Osteoblast (primary cell): Measurements from ENCODE around the gene TFE3. TPM values are rescaled to one million over a fixed set of nuclear protein-coding genes. Genes with fewer than 3 reads are reported as not detected.

ENCODE experiments used
- DNase-seq: peaks from one replicate; pipeline ENCODE4 v3.0.0; 2011; ENCODE audit warnings: low spot score, mixed read lengths; ENCODE audit not compliant: insufficient read length; ENCODE audit errors: missing footprints
- H2AFZ ChIP-seq: 2 replicates; pipeline ENCODE4 v1.6.0; 2011; ENCODE audit warnings: mild to moderate bottlenecking, low read length
- H3K27ac ChIP-seq: 2 replicates; pipeline ENCODE4 v1.5.1; 2011; ENCODE audit warnings: mild to moderate bottlenecking, low read depth, low read length, moderate library complexity
- H3K27me3 ChIP-seq: 2 replicates; pipeline ENCODE4 v1.6.0; 2012; ENCODE audit warnings: mild to moderate bottlenecking, control low read depth, inconsistent platforms, low read length, moderate library complexity; ENCODE audit not compliant: insufficient read depth
- H3K36me3 ChIP-seq: 2 replicates; pipeline ENCODE4 v1.5.1; 2011; ENCODE audit warnings: mild to moderate bottlenecking, low read length, control low read depth, moderate library complexity; ENCODE audit not compliant: insufficient read depth
- H3K4me1 ChIP-seq: 2 replicates; pipeline ENCODE4 v1.5.1; 2011; ENCODE audit warnings: mild to moderate bottlenecking, low read length, control low read depth, moderate library complexity; ENCODE audit not compliant: insufficient read depth
- H3K4me2 ChIP-seq: 2 replicates; pipeline ENCODE4 v1.6.0; 2011; ENCODE audit warnings: mild to moderate bottlenecking, low read length; ENCODE audit not compliant: insufficient read depth
- H3K4me3 ChIP-seq: fragments of 200-600 bp; sonication (generic); 3 replicates; pipeline ENCODE4 v1.5.1; 2012; ENCODE audit warnings: mild to moderate bottlenecking, low read length, inconsistent platforms; ENCODE audit not compliant: insufficient read depth
- H3K79me2 ChIP-seq: 2 replicates; pipeline ENCODE4 v1.6.0; 2012; ENCODE audit warnings: mild to moderate bottlenecking, low read length, control low read depth, inconsistent platforms; ENCODE audit not compliant: insufficient read depth
- H3K9me3 ChIP-seq: 2 replicates; pipeline ENCODE4 v1.5.1; 2011; ENCODE audit warnings: low read depth, low read length, control low read depth
- H4K20me1 ChIP-seq: 2 replicates; pipeline ENCODE4 v1.6.0; 2012; ENCODE audit warnings: mild to moderate bottlenecking, low read length, control low read depth; ENCODE audit not compliant: insufficient read depth
- total RNA-seq: library from RNA; depleted of rRNA; stranded (reverse); fragments of >200 nt; gene quantifications from 2 replicates; pipeline ENCODE4 v1.2.3, GENCODE V29; 2012
- TF ChIP-seq, protein P1 (sequence below): IDR thresholded peaks from 2 replicates; pipeline ENCODE4 v1.5.1; 2011; ENCODE audit warnings: mild to moderate bottlenecking, low read depth, low read length, moderate library complexity; ENCODE audit errors: extremely low read depth

Gene TFE3
- total RNA-seq, 1 donor: 46.7 TPM

DNA sequence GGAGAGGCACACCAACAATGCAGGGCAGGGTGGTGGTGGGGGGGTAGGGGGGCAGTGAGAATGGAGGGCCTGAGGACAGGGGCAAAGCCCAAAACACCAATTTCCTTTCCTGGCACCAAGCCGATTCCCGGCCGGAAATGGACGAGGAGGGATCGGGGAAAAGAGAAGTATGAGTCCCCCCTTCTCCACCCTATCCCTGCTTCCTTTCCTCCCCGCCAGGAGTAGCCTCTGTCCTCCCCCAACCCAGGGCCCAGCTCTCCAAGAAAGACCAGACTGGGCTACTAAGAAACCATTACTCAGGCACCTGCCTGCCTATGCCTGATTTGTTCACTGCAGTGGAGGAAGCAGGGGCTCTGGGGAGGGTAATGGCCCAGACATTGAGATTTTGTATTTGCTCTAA lies 16.0 kb upstream of the TFE3 start:
- H3K4me3 ChIP-seq: no peak overlapping the region
- H3K27ac ChIP-seq: no peak overlapping the region
- no peaks in the 10 kb centered on the region for H4K20me1 ChIP-seq
- no peak overlapping the region for H3K4me2 ChIP-seq
- TF ChIP-seq, protein P1, sequence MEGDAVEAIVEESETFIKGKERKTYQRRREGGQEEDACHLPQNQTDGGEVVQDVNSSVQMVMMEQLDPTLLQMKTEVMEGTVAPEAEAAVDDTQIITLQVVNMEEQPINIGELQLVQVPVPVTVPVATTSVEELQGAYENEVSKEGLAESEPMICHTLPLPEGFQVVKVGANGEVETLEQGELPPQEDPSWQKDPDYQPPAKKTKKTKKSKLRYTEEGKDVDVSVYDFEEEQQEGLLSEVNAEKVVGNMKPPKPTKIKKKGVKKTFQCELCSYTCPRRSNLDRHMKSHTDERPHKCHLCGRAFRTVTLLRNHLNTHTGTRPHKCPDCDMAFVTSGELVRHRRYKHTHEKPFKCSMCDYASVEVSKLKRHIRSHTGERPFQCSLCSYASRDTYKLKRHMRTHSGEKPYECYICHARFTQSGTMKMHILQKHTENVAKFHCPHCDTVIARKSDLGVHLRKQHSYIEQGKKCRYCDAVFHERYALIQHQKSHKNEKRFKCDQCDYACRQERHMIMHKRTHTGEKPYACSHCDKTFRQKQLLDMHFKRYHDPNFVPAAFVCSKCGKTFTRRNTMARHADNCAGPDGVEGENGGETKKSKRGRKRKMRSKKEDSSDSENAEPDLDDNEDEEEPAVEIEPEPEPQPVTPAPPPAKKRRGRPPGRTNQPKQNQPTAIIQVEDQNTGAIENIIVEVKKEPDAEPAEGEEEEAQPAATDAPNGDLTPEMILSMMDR: no peak
- H2AFZ ChIP-seq: no peak overlapping the region
- H3K79me2 ChIP-seq: no peaks in the 10 kb centered on the region
- no peaks in the 10 kb centered on the region for H3K9me3 ChIP-seq
- no peaks in the 10 kb centered on the region for H3K27me3 ChIP-seq
- H3K36me3 ChIP-seq: no peaks in the 10 kb centered on the region
- no peaks in the 10 kb centered on the region for H3K4me1 ChIP-seq
- DNase-seq: no peak

DNA sequence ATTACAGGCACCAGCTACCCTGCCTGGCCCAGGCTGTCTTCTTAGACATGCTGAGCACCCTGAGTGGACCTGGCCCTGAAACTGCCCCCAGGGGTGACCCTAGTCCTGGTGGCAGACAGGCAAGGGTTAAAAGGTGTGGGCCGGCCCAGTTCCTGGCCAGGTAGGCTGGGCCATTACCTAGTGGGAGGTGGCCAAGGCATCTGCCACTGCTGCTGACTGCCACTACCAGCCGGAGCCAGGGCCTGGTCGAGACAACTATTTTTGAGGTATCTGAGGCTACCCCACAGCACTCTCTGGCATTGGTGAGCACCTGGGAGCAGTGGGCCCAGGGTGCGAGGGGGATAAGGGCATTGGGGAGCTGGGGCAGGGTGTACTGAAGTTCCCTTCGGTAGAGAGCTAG lies 15.6 kb upstream of the TFE3 start, which contains the start of gene CCDC120:
TSS of gene CCDC120 (plus strand) at position 206 of the 400 bp plus-strand sequence. CDS start 3,043 bp downstream, outside the sequence.
- H3K4me1 ChIP-seq: no peaks in the 10 kb centered on the region
- H3K27me3 ChIP-seq: no peaks in the 10 kb centered on the region
- DNase-seq: peak; percentile 46
- H3K27ac ChIP-seq: no peak within 1 kb of the TSS
- no peaks in the 10 kb centered on the region for H3K9me3 ChIP-seq
- no peak within 1 kb of the TSS for H2AFZ ChIP-seq
- H3K79me2 ChIP-seq: no peaks in the 10 kb centered on the region
- H3K4me3 ChIP-seq: no peak within 1 kb of the TSS
- H3K4me2 ChIP-seq: no peak within 1 kb of the TSS
- TF ChIP-seq, protein P1: no peak
- H4K20me1 ChIP-seq: no peaks in the 10 kb centered on the region
- no peaks in the 10 kb centered on the region for H3K36me3 ChIP-seq

DNA sequence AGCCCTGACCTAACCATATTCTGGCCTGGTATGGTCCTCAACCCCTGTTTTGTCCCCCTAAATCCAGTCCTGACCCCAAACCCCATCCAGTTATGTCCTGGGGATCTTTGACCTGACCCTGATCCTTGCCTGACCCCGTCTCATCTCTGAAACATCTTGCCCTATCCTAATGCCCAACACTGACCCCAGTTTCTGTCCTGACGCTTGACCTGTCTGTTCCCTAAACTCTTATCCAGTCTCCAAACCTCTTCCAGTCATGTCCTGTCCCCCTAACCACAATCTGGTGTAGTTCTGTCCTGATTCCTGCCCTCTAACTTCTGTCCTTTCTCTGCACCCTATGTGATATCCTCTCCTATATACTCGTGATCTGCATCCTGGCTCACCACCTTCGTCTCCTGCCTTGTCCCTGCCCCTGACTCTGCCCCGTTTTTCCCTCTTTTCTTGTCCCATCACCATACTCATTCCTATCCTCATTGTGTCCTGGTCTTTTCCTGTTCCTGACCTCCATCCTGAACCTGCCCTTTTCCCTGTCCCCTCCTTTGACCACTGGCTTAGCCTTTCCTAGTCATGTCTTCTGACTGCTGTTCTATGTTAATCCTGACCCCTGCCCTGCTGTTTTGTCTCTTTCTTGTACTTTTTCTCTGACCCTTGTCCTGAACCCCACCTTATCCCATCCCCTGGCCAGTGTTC lies 11.1 kb upstream of the TFE3 start:
- Histone ChIP-seq H3K27me3 (peaks cover 3% of the 10 kb centered on the region), H4K20me1 (no peaks in the 10 kb centered on the region), H3K4me1 (no peaks in the 10 kb centered on the region), H2AFZ (no peak overlapping the region), H3K36me3 (no peaks in the 10 kb centered on the region), H3K4me2 (peak overlapping the region; percentile 55), H3K4me3 (peak overlapping the region; percentile 71), H3K9me3 (no peaks in the 10 kb centered on the region), H3K27ac (no peak overlapping the region), H3K79me2 (no peaks in the 10 kb centered on the region)
- peak; percentile 63 for DNase-seq
- TF ChIP-seq, protein P1: no peak

DNA sequence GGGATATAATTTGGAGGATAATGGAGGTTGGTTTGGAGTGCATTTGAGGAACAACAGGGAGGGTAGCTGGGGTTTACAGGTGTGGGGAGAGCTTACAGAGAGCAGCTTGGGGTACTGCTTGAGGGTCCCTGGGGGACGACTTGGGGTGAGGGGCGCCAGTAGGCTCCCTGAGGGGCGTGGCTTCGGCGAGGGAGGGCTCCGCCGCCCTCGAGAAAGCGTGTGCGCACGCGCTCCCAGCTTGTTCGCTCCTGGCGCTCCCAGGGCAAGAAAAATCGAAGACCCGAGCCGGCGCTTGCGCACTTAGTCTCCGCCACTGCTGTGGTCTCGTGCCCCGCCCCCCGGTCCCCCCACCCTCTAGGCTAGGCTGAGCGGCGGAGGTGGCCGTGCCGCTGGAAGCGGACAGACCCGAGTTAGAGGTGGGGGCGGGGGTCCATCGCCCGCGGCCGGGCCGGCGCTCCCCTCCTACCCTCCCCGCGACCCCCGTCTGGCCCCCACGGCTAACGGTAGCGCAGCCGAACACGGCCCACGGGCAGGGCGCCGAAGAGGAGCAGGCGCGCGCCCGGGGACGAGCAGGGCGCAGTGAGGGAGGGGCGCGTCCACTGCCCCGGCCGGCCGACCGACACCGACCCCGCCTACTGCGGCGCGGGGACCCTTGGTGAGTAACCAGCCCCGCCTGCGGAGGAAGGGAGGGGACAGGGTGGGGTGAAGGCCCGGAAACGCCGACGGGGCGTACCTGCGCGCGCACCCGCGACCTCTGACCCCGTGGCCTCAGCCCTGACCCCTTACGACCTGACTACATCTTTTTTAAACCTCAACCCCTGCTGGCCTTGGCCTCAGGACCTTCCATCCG lies 10.3 kb upstream of the TFE3 start:
- Histone ChIP-seq H3K27me3 (peaks cover 3% of the 10 kb centered on the region), H3K4me3 (peak overlapping the region; percentile 71), H3K9me3 (no peaks in the 10 kb centered on the region), H3K4me2 (peak overlapping the region; percentile 55), H3K4me1 (no peaks in the 10 kb centered on the region), H4K20me1 (no peaks in the 10 kb centered on the region), H2AFZ (peak overlapping the region; percentile 41), H3K79me2 (no peaks in the 10 kb centered on the region), H3K36me3 (no peaks in the 10 kb centered on the region), H3K27ac (no peak overlapping the region)
- peak; percentile 92 for DNase-seq
- TF ChIP-seq, protein P1: no peak
